Activated CD4-positive, CD25-positive, alpha-beta regulatory T cell treated with anti-CD3 and anti-CD28 coated beads, Interleukin-2, amount 50 U/mL, for 24 hours (primary cell): ENCODE measurements around the gene MARCHF6.
"Not testable (repeated sequence)": the region's sequence is repeated elsewhere in the genome, so short reads cannot be mapped to it uniquely, and the experiment has no call there.

Source experiments
- ATAC-seq, 2 donors: fragments of 150-1000 bp; cut with Tn5 transposase; one replicate each; pipeline ENCODE4 v1.10.0; 2021; ENCODE audit warnings: mild to moderate bottlenecking in 1 of 2, moderate library complexity in 1 of 2

The MARCHF6 gene

GRCh38 chr5:10384483-10384882, 31.0 kb downstream of the MARCHF6 start:
- ATAC-seq = no peak

- ATAC-seq = no peak
Observed at GRCh38 chr5:10387690-10388089, 34.2 kb downstream of the MARCHF6 start.

DNA sequence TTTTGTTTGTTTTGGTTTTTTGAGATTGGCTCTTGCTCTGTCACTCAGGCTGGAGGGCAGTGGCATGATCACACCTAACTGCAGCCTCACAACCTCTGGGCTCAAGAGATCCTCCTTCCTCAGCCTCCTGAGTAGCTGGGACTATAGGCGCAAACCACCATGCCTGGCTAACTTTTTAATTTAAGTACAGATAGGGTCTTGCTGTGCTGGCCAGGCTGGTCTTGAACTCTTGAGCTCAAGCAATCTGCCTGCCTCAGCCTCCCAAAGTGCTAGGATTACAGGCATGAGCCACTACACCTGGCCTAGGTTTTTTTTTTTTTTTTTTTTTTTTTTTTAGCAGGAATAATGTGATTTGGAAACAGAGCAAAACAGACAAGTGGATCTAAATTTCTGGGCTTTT, 37.6 kb downstream of the MARCHF6 start:
- ATAC-seq = no peak

DNA sequence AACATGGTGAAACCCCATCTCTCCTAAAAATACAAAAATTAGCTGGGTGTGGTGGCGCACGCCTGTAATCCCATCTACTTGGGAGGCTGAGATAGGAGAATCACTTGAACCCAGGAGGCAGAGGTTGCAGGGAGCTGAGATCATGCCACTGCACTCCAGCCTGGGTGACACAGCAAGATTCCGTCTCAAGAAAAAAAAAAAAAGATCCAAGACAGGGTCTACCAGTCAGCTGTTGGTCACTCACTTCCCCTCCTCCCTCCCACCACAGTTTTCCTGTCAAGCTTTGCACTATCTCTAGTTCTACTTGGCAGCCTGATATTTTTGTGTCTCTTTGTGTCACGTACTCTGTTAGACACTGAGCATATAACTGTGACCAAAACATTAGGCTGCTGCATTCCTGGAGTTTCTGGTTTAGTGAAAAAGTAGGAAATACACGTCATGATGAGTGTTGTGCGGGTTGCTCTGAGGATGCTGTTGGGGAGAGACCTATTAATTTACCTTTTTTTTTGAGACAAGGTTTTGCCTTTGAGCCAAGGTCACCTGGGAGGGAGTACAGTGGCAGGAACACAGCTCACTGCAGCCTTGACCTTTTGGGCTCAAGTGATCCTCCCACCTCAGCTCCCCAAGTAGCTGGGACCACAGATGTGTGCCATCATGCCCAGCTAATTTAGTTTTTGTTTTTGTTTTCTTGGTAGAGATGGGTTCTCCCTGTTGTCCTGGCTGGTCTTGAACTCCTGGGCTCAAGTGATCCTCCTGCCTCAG, 39.3 kb downstream of the MARCHF6 start:
- not testable (repeated sequence) for ATAC-seq

DNA sequence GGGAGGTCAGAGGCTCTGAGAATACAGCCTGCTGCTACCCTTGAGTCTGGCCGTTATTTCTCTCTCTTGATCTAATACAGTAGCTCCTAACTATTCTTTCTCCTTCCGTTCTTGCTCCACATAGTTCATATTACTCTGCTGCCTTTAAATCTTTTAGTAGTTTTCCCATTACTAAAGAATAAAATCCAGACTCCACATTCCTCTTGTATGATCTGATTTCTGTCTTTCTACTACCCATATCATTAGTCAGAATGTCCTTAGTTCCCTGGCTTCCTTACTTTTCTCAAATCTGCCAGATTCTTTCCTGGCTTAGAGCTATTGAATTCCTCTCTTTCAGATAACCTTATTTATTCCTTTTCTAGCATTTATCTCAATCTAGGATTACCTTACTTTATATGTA, 40.0 kb downstream of the MARCHF6 start:
- ATAC-seq = no peak

DNA sequence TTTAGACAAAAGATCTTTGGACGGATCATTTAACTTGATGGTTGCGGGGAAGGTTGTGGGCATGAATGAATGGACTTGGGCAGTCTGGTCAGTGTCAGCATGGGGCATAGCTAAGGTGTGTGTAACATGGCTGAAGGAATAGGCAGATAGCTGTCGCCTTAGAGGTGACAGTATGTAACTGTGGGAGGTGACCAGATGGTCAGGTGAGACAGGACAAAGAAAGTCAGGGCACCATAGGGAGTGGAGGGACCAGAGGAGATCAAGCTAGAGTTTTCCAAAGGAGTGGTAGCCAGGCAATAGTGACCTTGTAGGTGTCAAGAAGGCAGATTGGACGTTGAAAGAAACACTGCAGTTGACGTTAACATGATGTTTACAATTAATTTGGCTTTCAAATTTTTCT, 43.1 kb downstream of the MARCHF6 start:
- ATAC-seq = no peak

DNA sequence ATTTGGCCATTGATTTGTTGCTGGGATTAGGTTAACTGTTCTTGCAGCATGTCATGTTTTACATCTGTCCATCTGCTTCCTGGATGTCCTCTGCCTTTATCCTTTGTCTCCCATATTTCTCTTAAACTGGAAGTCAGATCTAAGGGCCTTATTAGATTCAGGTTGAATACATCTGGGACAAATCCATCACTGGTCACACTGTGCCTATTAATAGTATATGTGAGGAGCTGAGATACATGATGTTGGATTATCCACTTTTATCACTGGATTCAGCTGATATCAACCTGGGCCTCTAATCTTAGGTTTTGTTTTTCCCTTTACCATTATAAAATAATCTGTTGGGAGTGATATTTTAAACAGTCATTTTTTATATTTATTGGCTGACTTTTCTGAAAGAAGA, 46.3 kb downstream of the MARCHF6 start:
- no peak for ATAC-seq

GRCh38 chr5:10400411-10400810, 46.9 kb downstream of the MARCHF6 start:
- ATAC-seq = no peak

- no peak for ATAC-seq
Observed at GRCh38 chr5:10400831-10401230, 47.3 kb downstream of the MARCHF6 start.

GRCh38 chr5:10401498-10401897, 48.0 kb downstream of the MARCHF6 start:
- ATAC-seq = no peak
